DND-41 (cell line): ENCODE measurements around the gene MXI1.

Source experiments
- EZH2 ChIP-seq: IDR thresholded peaks from 3 replicates; pipeline ENCODE4 v1.6.1; 2012; ENCODE audit warnings: borderline replicate concordance, low read depth, mild to moderate bottlenecking, moderate library complexity, low read length, inconsistent platforms; ENCODE audit not compliant: severe bottlenecking
- TF ChIP-seq, protein P1 (sequence below): IDR thresholded peaks from 2 replicates; pipeline ENCODE4 v1.5.1; 2012; ENCODE audit warnings: borderline replicate concordance, low read length, moderate library complexity, mild to moderate bottlenecking; ENCODE audit not compliant: poor library complexity, severe bottlenecking; ENCODE audit errors: extremely low read depth

DNA sequence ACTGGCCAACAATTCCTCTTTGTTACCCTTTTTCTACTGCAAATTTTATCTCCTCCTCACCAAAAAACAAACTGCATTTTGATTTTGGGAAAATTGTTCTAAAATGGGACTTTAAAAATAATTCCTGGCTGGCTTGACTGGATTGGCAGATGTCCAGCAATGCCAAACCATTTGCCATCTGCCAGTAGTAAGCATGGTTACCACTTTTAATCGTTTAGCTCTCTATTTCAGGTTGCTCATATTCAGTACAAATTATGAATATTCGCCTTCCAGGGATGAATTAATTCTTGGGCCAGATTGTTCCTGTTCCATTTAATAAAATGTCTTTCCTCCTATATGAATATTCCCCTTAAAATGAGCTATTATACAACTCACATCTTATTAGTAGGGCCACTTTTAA lies 61.6 kb downstream of the MXI1 start:
- TF ChIP-seq, protein P1, sequence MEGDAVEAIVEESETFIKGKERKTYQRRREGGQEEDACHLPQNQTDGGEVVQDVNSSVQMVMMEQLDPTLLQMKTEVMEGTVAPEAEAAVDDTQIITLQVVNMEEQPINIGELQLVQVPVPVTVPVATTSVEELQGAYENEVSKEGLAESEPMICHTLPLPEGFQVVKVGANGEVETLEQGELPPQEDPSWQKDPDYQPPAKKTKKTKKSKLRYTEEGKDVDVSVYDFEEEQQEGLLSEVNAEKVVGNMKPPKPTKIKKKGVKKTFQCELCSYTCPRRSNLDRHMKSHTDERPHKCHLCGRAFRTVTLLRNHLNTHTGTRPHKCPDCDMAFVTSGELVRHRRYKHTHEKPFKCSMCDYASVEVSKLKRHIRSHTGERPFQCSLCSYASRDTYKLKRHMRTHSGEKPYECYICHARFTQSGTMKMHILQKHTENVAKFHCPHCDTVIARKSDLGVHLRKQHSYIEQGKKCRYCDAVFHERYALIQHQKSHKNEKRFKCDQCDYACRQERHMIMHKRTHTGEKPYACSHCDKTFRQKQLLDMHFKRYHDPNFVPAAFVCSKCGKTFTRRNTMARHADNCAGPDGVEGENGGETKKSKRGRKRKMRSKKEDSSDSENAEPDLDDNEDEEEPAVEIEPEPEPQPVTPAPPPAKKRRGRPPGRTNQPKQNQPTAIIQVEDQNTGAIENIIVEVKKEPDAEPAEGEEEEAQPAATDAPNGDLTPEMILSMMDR: no peak
- no peak for TF ChIP-seq EZH2
